ENCODE measurements around the gene MCC. TPM values are rescaled to one million over a fixed set of nuclear protein-coding genes. Genes with fewer than 3 reads are reported as not detected.

MCC gene
- total RNA-seq, 1 experiment from 2014 or later: 0.60 TPM

- no peaks in the 10 kb centered on the region for H3K36me3 ChIP-seq (ENCODE audit: insufficient read depth, low read length, poor library complexity, severe bottlenecking)
- intact Hi-C loops (cut with micrococcal nuclease; ENCODE audit: unreplicated experiment): no loop called here
- CTCF ChIA-PET: no interaction called here
- no TSS peak for BruUV-seq (replicated peaks)
- no peak for DNase-seq (ENCODE audit: low spot score)
- no peaks in the 10 kb centered on the region for H3K4me1 ChIP-seq (ENCODE audit: insufficient read depth, low read length, poor library complexity, severe bottlenecking)
- no peaks in the 10 kb centered on the region for H3K9me3 ChIP-seq (ENCODE audit: low read depth, low read length, poor library complexity, severe bottlenecking)
- POLR2A ChIA-PET (ENCODE audit: low non-redundant PET): no interaction called here
- peaks cover 23% of the 10 kb centered on the region for H3K27me3 ChIP-seq (replicated peaks; ENCODE audit: insufficient read depth, low read depth, low read length, poor library complexity)
- no peak for TF ChIP-seq EZH2 (IDR thresholded peaks at IDR 0.05; ENCODE audit: borderline replicate concordance, low read depth, low read length, poor library complexity, severe bottlenecking)
- TF ChIP-seq, protein P1, sequence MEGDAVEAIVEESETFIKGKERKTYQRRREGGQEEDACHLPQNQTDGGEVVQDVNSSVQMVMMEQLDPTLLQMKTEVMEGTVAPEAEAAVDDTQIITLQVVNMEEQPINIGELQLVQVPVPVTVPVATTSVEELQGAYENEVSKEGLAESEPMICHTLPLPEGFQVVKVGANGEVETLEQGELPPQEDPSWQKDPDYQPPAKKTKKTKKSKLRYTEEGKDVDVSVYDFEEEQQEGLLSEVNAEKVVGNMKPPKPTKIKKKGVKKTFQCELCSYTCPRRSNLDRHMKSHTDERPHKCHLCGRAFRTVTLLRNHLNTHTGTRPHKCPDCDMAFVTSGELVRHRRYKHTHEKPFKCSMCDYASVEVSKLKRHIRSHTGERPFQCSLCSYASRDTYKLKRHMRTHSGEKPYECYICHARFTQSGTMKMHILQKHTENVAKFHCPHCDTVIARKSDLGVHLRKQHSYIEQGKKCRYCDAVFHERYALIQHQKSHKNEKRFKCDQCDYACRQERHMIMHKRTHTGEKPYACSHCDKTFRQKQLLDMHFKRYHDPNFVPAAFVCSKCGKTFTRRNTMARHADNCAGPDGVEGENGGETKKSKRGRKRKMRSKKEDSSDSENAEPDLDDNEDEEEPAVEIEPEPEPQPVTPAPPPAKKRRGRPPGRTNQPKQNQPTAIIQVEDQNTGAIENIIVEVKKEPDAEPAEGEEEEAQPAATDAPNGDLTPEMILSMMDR (conservative IDR thresholded peaks at IDR 0.05; ENCODE audit: low read depth, low read length): no peak
- H3K27ac ChIP-seq (ENCODE audit: low read depth, low read length, poor library complexity, severe bottlenecking): no peak overlapping the region
- H3K4me3 ChIP-seq (ENCODE audit: low read depth, low read length, poor library complexity, severe bottlenecking): no peak overlapping the region
These were observed 316.7 kb downstream of the MCC start for GRCh38 chr5:113171520-113171919.

GRCh38 chr5:113170707-113171106, 317.5 kb downstream of the MCC start:
- no peaks in the 10 kb centered on the region for H3K9me3 ChIP-seq (ENCODE audit: low read depth, low read length, poor library complexity, severe bottlenecking)
- no peak for TF ChIP-seq EZH2 (IDR thresholded peaks at IDR 0.05; ENCODE audit: borderline replicate concordance, low read depth, low read length, poor library complexity, severe bottlenecking)
- TF ChIP-seq, protein P1 (conservative IDR thresholded peaks at IDR 0.05; ENCODE audit: low read depth, low read length): no peak
- H3K36me3 ChIP-seq (ENCODE audit: insufficient read depth, low read length, poor library complexity, severe bottlenecking): no peaks in the 10 kb centered on the region
- no peak for DNase-seq (ENCODE audit: low spot score)
- H3K27me3 ChIP-seq (replicated peaks; ENCODE audit: insufficient read depth, low read depth, low read length, poor library complexity): peaks cover 23% of the 10 kb centered on the region
- H3K4me1 ChIP-seq (ENCODE audit: insufficient read depth, low read length, poor library complexity, severe bottlenecking): no peaks in the 10 kb centered on the region
- no peak overlapping the region for H3K27ac ChIP-seq (ENCODE audit: low read depth, low read length, poor library complexity, severe bottlenecking)
- ChIA-PET POLR2A (ENCODE audit: low non-redundant PET) (interaction anchor here (0.6 kb wide), 1 partner anchor 322 kb away, joined by 3 read pairs; no protein-coding TSS in a partner anchor), CTCF (no interaction called here)
- BruUV-seq (replicated peaks): no TSS peak
- no peak overlapping the region for H3K4me3 ChIP-seq (ENCODE audit: low read depth, low read length, poor library complexity, severe bottlenecking)
- intact Hi-C loops (cut with micrococcal nuclease; ENCODE audit: unreplicated experiment): no loop called here

DNA sequence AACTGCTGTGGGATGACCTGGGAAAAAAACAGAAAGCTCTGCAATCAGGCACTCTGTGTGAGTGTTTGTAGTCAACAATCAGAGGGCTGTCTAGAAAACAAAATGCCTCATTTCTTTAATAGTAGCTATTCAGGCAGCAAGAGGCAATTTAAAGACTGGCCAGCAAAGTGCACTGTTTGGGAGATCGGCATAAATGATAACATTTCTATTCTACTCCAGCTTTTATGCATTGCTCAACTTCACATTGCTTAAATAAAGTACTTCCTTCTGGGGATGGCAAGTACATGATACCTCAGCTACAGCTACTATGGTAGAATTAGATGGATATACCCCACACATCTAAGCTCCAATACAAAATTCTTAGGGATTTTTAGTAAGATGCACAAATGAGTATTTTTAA, 318.5 kb downstream of the MCC start:
- DNase-seq (ENCODE audit: low spot score): no peak
- no peak for TF ChIP-seq EZH2 (IDR thresholded peaks at IDR 0.05; ENCODE audit: borderline replicate concordance, low read depth, low read length, poor library complexity, severe bottlenecking)
- TF ChIP-seq, protein P1 (conservative IDR thresholded peaks at IDR 0.05; ENCODE audit: low read depth, low read length): no peak
- BruUV-seq (replicated peaks): no TSS peak
- H3K9me3 ChIP-seq (ENCODE audit: low read depth, low read length, poor library complexity, severe bottlenecking): no peaks in the 10 kb centered on the region
- intact Hi-C loops (cut with micrococcal nuclease; ENCODE audit: unreplicated experiment): no loop called here
- H3K4me3 ChIP-seq (ENCODE audit: low read depth, low read length, poor library complexity, severe bottlenecking): no peak overlapping the region
- CTCF ChIA-PET: no interaction called here
- POLR2A ChIA-PET (ENCODE audit: low non-redundant PET): no interaction called here
- no peaks in the 10 kb centered on the region for H3K4me1 ChIP-seq (ENCODE audit: insufficient read depth, low read length, poor library complexity, severe bottlenecking)
- peaks cover 23% of the 10 kb centered on the region for H3K27me3 ChIP-seq (replicated peaks; ENCODE audit: insufficient read depth, low read depth, low read length, poor library complexity)
- no peak overlapping the region for H3K27ac ChIP-seq (ENCODE audit: low read depth, low read length, poor library complexity, severe bottlenecking)
- H3K36me3 ChIP-seq (ENCODE audit: insufficient read depth, low read length, poor library complexity, severe bottlenecking): no peaks in the 10 kb centered on the region

Measured in A673 (cell line).